ENCODE results near the gene PRDX1. TPM values are rescaled to one million over a fixed set of nuclear protein-coding genes. Genes with fewer than 3 reads are reported as not detected.
"Not testable (repeated sequence)": the region's sequence is repeated elsewhere in the genome, so short reads cannot be mapped to it uniquely, and the experiment has no call there.

PRDX1 gene
- total and polyA plus RNA-seq, 2 experiments from 2014 or later, result 474 to 775 TPM

DNA sequence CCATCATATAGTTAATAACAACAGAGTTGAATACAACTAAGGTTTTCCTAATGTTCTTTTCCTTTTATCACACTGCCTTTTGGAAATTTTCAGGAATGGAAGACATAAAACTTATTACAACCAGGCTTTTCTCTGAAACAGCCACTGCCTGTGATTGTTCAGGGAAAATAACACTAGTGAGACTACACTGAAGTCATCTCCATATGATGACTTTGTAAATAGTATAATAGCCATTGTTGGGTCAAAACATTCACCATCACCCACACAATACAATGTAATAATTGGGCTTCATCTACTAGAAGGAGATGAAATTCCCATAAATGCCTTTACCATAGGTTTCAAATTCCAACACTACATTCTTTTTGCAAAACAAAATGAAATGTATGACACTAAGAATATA, 35.7 kb downstream of the PRDX1 start:
- H3K79me2 ChIP-seq (ENCODE audit: insufficient read depth), result no peaks in the 10 kb centered on the region
- no peaks in the 10 kb centered on the region for H3K36me3 ChIP-seq (ENCODE audit: low read depth)
- in situ Hi-C loops (cut with MboI), result no loop called here
- H3K27me3 ChIP-seq (replicated peaks; ENCODE audit: insufficient read depth), result no peaks in the 10 kb centered on the region
- H2AFZ ChIP-seq, result no peak overlapping the region
- H3F3A ChIP-seq (ENCODE audit: insufficient read depth), result peaks cover 9% of the 10 kb centered on the region; the same call in 1 of the 2 replicates
- no peaks in the 10 kb centered on the region for H3K9me2 ChIP-seq (ENCODE audit: insufficient read depth)
- H3K4me3 ChIP-seq, result no peak overlapping the region
- H3K4me2 ChIP-seq (ENCODE audit: unreplicated experiment), result no peak overlapping the region
- H3K9me3 ChIP-seq (ENCODE audit: low read depth), result no peaks in the 10 kb centered on the region
- peaks cover 4% of the 10 kb centered on the region; the same call in 1 of the 2 replicates for H3K4me1 ChIP-seq (ENCODE audit: insufficient read depth)
- DNase-seq, result no peak
- H4K20me1 ChIP-seq (ENCODE audit: insufficient read depth), result no peaks in the 10 kb centered on the region
- no peak overlapping the region for H3K9ac ChIP-seq
- TF ChIP-seq EZH2 (IDR thresholded peaks at IDR 0.05; ENCODE audit: insufficient read depth, poor library complexity, severe bottlenecking) (no peak), EZH2phosphoT487 (IDR thresholded peaks at IDR 0.05; ENCODE audit: insufficient read depth, low read depth) (no peak)
- no peak overlapping the region for H3K27ac ChIP-seq

DNA sequence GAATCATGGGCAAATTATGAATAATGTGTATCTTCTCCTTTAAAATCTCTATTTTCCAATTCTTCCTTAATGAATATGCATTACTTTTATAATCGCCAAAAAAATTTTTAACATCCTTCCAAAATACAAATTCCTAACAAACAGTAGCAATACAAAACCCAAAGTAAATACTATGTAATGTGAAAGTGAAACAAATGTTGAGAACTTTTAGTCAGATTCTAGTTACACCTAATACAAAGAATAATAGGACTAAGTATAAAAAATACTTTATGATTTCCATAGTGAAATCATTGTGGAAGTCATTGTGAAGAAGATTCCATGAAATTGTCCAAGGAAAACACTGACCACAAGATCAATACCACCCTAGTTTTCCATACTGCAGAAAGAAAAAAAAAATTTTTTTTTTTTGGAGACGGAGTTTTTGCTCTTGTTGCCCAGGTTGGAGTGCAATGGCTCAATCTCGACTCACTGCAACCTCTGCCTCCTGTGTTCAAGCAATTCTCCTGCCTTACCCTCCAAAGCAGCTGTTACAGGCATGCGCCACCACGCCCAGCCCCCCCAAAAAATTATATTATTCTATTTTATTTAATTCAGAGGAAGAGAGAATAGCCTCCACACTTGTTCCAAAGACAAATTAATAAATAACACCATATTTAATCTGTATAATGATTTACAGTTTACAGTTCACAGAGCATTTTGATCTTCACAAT, 42.5 kb downstream of the PRDX1 start:
- no peak for DNase-seq
- WGBS, 2 experiments (ENCODE audit: low coverage in 1 of 2, low lambda C conversion rate in 2 of 2, missing lambda C conversion rate in 2 of 2), result 59 to 63% methylated on average over 5 of the region's 5 CpGs
- H3K4me2 ChIP-seq (ENCODE audit: unreplicated experiment), result no peak overlapping the region
- H3K36me3 ChIP-seq (ENCODE audit: low read depth), result no peaks in the 10 kb centered on the region
- in situ Hi-C loops (cut with MboI), result loop anchor here (10.0 kb wide), 1 partner anchor 454 kb away; no protein-coding TSS in a partner anchor
- H3K9me3 ChIP-seq (ENCODE audit: low read depth), result no peaks in the 10 kb centered on the region
- H3K27ac ChIP-seq, result no peak overlapping the region
- no peak overlapping the region for H3K9ac ChIP-seq
- no peaks in the 10 kb centered on the region for H3K4me1 ChIP-seq (ENCODE audit: insufficient read depth)
- TF ChIP-seq EZH2phosphoT487 (IDR thresholded peaks at IDR 0.05; ENCODE audit: insufficient read depth, low read depth) (no peak), EZH2 (IDR thresholded peaks at IDR 0.05; ENCODE audit: insufficient read depth, poor library complexity, severe bottlenecking) (no peak)
- no peaks in the 10 kb centered on the region for H4K20me1 ChIP-seq (ENCODE audit: insufficient read depth)
- H3K79me2 ChIP-seq (ENCODE audit: insufficient read depth), result no peaks in the 10 kb centered on the region
- H3F3A ChIP-seq (ENCODE audit: insufficient read depth), result no peaks in the 10 kb centered on the region
- no peak overlapping the region for H3K4me3 ChIP-seq
- H2AFZ ChIP-seq, result no peak overlapping the region
- H3K9me2 ChIP-seq (ENCODE audit: insufficient read depth), result no peaks in the 10 kb centered on the region
- H3K27me3 ChIP-seq (replicated peaks; ENCODE audit: insufficient read depth), result no peaks in the 10 kb centered on the region

GRCh38 chr1:45478121-45478814, 43.4 kb downstream of the PRDX1 start:
- no peak overlapping the region for H2AFZ ChIP-seq
- no peak overlapping the region for H3K27ac ChIP-seq
- TF ChIP-seq EZH2 (IDR thresholded peaks at IDR 0.05; ENCODE audit: insufficient read depth, poor library complexity, severe bottlenecking) (no peak), EZH2phosphoT487 (IDR thresholded peaks at IDR 0.05; ENCODE audit: insufficient read depth, low read depth) (no peak)
- no peak overlapping the region for H3K4me2 ChIP-seq (ENCODE audit: unreplicated experiment)
- no peak overlapping the region for H3K4me3 ChIP-seq
- DNase-seq, result no peak
- in situ Hi-C loops (cut with MboI), result loop anchor here (10.0 kb wide), 1 partner anchor 453 kb away; no protein-coding TSS in a partner anchor
- H3K9ac ChIP-seq, result no peak overlapping the region
- H3K4me1 ChIP-seq (ENCODE audit: insufficient read depth), result no peaks in the 10 kb centered on the region
- 68 to 73% methylated on average over 4 of the region's 4 CpGs for WGBS, 2 experiments (ENCODE audit: low coverage in 1 of 2, low lambda C conversion rate in 2 of 2, missing lambda C conversion rate in 2 of 2)
- H3K27me3 ChIP-seq (replicated peaks; ENCODE audit: insufficient read depth), result no peaks in the 10 kb centered on the region
- H4K20me1 ChIP-seq (ENCODE audit: insufficient read depth), result no peaks in the 10 kb centered on the region
- H3K9me3 ChIP-seq (ENCODE audit: low read depth), result no peaks in the 10 kb centered on the region
- no peaks in the 10 kb centered on the region for H3K79me2 ChIP-seq (ENCODE audit: insufficient read depth)
- H3K36me3 ChIP-seq (ENCODE audit: low read depth), result no peaks in the 10 kb centered on the region
- H3K9me2 ChIP-seq (ENCODE audit: insufficient read depth), result no peaks in the 10 kb centered on the region
- no peaks in the 10 kb centered on the region for H3F3A ChIP-seq (ENCODE audit: insufficient read depth)

- no peak overlapping the region for H2AFZ ChIP-seq
- no peaks in the 10 kb centered on the region for H3K9me2 ChIP-seq (ENCODE audit: insufficient read depth)
- no peak for DNase-seq
- WGBS, 2 experiments (ENCODE audit: low coverage in 1 of 2, low lambda C conversion rate in 2 of 2, missing lambda C conversion rate in 2 of 2), result 86 to 91% methylated on average over 3 of the region's 3 CpGs
- H3K27ac ChIP-seq, result no peak overlapping the region
- H3K79me2 ChIP-seq (ENCODE audit: insufficient read depth), result no peaks in the 10 kb centered on the region
- H3K9ac ChIP-seq, result no peak overlapping the region
- H3K4me2 ChIP-seq (ENCODE audit: unreplicated experiment), result no peak overlapping the region
- no peaks in the 10 kb centered on the region for H3K36me3 ChIP-seq (ENCODE audit: low read depth)
- no peaks in the 10 kb centered on the region for H3K27me3 ChIP-seq (replicated peaks; ENCODE audit: insufficient read depth)
- no peaks in the 10 kb centered on the region for H3F3A ChIP-seq (ENCODE audit: insufficient read depth)
- TF ChIP-seq EZH2 (IDR thresholded peaks at IDR 0.05; ENCODE audit: insufficient read depth, poor library complexity, severe bottlenecking) (no peak), EZH2phosphoT487 (IDR thresholded peaks at IDR 0.05; ENCODE audit: insufficient read depth, low read depth) (no peak)
- in situ Hi-C loops (cut with MboI), result loop anchor here (10.0 kb wide), 1 partner anchor 453 kb away; no protein-coding TSS in a partner anchor
- no peaks in the 10 kb centered on the region for H3K4me1 ChIP-seq (ENCODE audit: insufficient read depth)
- no peaks in the 10 kb centered on the region for H3K9me3 ChIP-seq (ENCODE audit: low read depth)
- H4K20me1 ChIP-seq (ENCODE audit: insufficient read depth), result no peaks in the 10 kb centered on the region
- no peak overlapping the region for H3K4me3 ChIP-seq
These were observed 44.0 kb downstream of the PRDX1 start for GRCh38 chr1:45477646-45478045.

- H3F3A ChIP-seq (ENCODE audit: insufficient read depth); DNase-seq; H3K4me2 ChIP-seq (ENCODE audit: unreplicated experiment); H3K9me3 ChIP-seq (ENCODE audit: low read depth); H3K27ac ChIP-seq; H4K20me1 ChIP-seq (ENCODE audit: insufficient read depth); H3K79me2 ChIP-seq (ENCODE audit: insufficient read depth); H2AFZ ChIP-seq; H3K27me3 ChIP-seq (replicated peaks; ENCODE audit: insufficient read depth); H3K36me3 ChIP-seq (ENCODE audit: low read depth); H3K9me2 ChIP-seq (ENCODE audit: insufficient read depth); H3K4me3 ChIP-seq; H3K9ac ChIP-seq; H3K4me1 ChIP-seq (ENCODE audit: insufficient read depth): not testable (repeated sequence)
- in situ Hi-C loops (cut with MboI), result loop anchor here (10.0 kb wide), 1 partner anchor 449 kb away; no protein-coding TSS in a partner anchor
- 90 to 94% methylated on average over 6 of the region's 6 CpGs for WGBS, 2 experiments (ENCODE audit: low coverage in 1 of 2, low lambda C conversion rate in 2 of 2, missing lambda C conversion rate in 2 of 2)
These were observed 47.5 kb downstream of the PRDX1 start for GRCh38 chr1:45474194-45474593.

All from GM23248 (cell line).